ENCODE data around the gene TSTD1. TPM values are rescaled to one million over a fixed set of nuclear protein-coding genes. Genes with fewer than 3 reads are reported as not detected.
"Not testable (repeated sequence)": the region's sequence is repeated elsewhere in the genome, so short reads cannot be mapped to it uniquely, and the experiment has no call there.

Gene TSTD1
- total and polyA plus RNA-seq, 2 of the 8 experiments (the other 6 are each of a cell fraction or from before 2014, with no cell fraction given) = 60.9 to 314 TPM

DNA sequence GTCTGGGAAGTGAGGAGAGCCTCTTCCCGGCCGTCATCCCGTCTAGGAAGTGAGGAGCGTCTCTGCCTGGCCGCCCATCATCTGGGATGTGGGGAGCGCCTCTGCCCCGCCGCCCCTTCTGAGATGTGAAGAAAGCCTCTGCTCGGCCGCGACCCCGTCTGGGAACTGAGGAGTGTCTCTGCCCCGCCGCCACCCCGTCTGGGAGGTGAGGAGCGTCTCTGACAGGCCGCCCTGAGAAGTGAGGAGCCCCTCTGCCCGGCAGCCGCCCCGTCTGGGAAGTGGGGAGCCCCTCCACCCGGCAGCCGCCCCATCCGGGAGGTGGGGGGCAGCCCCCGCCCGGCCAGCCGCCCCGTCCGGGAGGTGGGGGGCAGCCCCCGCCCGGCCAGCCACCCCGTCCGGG, 9.3 kb downstream of the TSTD1 start:
- H4K8ac ChIP-seq (ENCODE audit: extremely low read depth, insufficient read depth, low read length); H3K18ac ChIP-seq (ENCODE audit: extremely low read depth, low read length); H3K27ac ChIP-seq (ENCODE audit: low read depth, low read length); H2BK15ac ChIP-seq (ENCODE audit: low read length); H3K4me2 ChIP-seq (ENCODE audit: insufficient read depth in 1 of 2, low read depth in 2 of 2, low read length in 2 of 2); H3K36me3 ChIP-seq (ENCODE audit: control insufficient read depth in 2 of 4, insufficient read depth in 4 of 4, low read length in 3 of 4); H3K4ac ChIP-seq (replicated peaks; ENCODE audit: insufficient read length, low read depth, low read length); FAIRE-seq; H3K4me1 ChIP-seq (replicated peaks in 1 of 4; ENCODE audit: control insufficient read depth in 3 of 4, insufficient read depth in 4 of 4, low read length in 3 of 4); H2AK5ac ChIP-seq (ENCODE audit: low read depth, low read length); H2AFZ ChIP-seq (ENCODE audit: low read length); H2BK120ac ChIP-seq (replicated peaks; ENCODE audit: low read depth, low read length); POLR2A ChIA-PET (ENCODE audit: partially characterized antibody); H3K79me1 ChIP-seq (ENCODE audit: low read depth, low read length); H4K91ac ChIP-seq (replicated peaks; ENCODE audit: insufficient read length, low read length); CTCF ChIA-PET (ENCODE audit: partially characterized antibody); H3K27me3 ChIP-seq (replicated peaks in 1 of 4; ENCODE audit: control insufficient read depth in 3 of 4, extremely low read depth in 1 of 4, insufficient read depth in 3 of 4, low read length in 3 of 4); H3K23ac ChIP-seq (ENCODE audit: insufficient read length); H2BK12ac ChIP-seq (ENCODE audit: low read depth, low read length); H3K23me2 ChIP-seq (ENCODE audit: low read depth, low read length); DNase-seq (ENCODE audit: low read depth in 1 of 2, low spot score in 2 of 2); H4K20me1 ChIP-seq (replicated peaks in 1 of 2; ENCODE audit: control insufficient read depth in 1 of 2, insufficient read depth in 2 of 2, low read length in 2 of 2); H2BK5ac ChIP-seq (ENCODE audit: low read depth, low read length); H3K79me2 ChIP-seq (ENCODE audit: control insufficient read depth in 1 of 2, insufficient read depth in 2 of 2, low read length in 2 of 2); H3K14ac ChIP-seq (ENCODE audit: insufficient read length); H3K9ac ChIP-seq (replicated peaks in 1 of 4; ENCODE audit: extremely low read depth in 1 of 4, low read depth in 3 of 4, low read length in 3 of 4); H2BK20ac ChIP-seq (ENCODE audit: low read length); H3K56ac ChIP-seq (replicated peaks; ENCODE audit: insufficient read length, low read depth, low read length); H3K4me3 ChIP-seq (ENCODE audit: extremely low read depth in 1 of 4, insufficient read depth in 2 of 4, low read depth in 3 of 4, low read length in 4 of 4); H4K5ac ChIP-seq (ENCODE audit: insufficient read length, low read depth, low read length): not testable (repeated sequence)
- H3K9me3 ChIP-seq (ENCODE audit: insufficient read depth in 2 of 2, low read depth in 1 of 2, low read length in 1 of 2) = peaks cover 0 to 11% of the 10 kb centered on the region in 2 experiments; a peak in 1 of 4 replicates
- WGBS, 2 experiments (ENCODE audit: extremely low coverage in 1 of 2, insufficient coverage in 1 of 2, insufficient read length in 1 of 2, insufficient replicate concordance in 2 of 2, low coverage in 1 of 2, low lambda C conversion rate in 2 of 2, missing lambda C conversion rate in 1 of 2) = 96% methylated on average over 9 of the region's 32 CpGs; no CpG with 5 or more reads in 1 of the 2 experiments

DNA sequence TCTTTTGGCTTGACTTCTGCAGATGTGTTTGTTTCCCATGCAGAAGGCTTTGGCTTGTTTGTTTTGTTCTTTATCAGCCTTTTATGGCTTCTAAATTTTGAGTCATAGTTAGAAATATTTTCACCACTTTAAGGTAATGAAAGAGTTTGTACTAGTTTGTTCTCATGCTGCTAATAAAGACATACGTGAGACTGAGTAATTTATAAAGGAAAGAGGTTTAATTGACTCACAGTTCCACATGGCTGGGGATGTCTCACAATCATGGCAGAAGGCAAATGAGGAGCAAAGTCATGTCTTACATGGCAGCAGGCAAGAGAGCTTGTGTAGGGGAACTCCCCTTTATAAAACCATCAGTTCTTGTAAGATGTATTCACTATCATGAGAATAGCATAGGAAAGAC, 11.8 kb downstream of the TSTD1 start:
- FAIRE-seq = not testable (repeated sequence)
- peaks cover 0 to 11% of the 10 kb centered on the region in 2 experiments; a peak in 1 of 4 replicates for H3K9me3 ChIP-seq (ENCODE audit: insufficient read depth in 2 of 2, low read depth in 1 of 2, low read length in 1 of 2)
- 94% methylated on average over 1 of the region's 1 CpG; no CpG with 5 or more reads in 1 of the 2 experiments for WGBS, 2 experiments (ENCODE audit: extremely low coverage in 1 of 2, insufficient coverage in 1 of 2, insufficient read length in 1 of 2, insufficient replicate concordance in 2 of 2, low coverage in 1 of 2, low lambda C conversion rate in 2 of 2, missing lambda C conversion rate in 1 of 2)

More for the DNA sequence above, 11.8 kb downstream of the TSTD1 start:
- not testable (repeated sequence) for H3K18ac ChIP-seq (ENCODE audit: extremely low read depth, low read length); H3K79me1 ChIP-seq (ENCODE audit: low read depth, low read length); H4K5ac ChIP-seq (ENCODE audit: insufficient read length, low read depth, low read length); H4K91ac ChIP-seq (replicated peaks; ENCODE audit: insufficient read length, low read length); H4K20me1 ChIP-seq (replicated peaks in 1 of 2; ENCODE audit: control insufficient read depth in 1 of 2, insufficient read depth in 2 of 2, low read length in 2 of 2); H3K14ac ChIP-seq (ENCODE audit: insufficient read length); H2BK120ac ChIP-seq (replicated peaks; ENCODE audit: low read depth, low read length); H2AK5ac ChIP-seq (ENCODE audit: low read depth, low read length); H2BK15ac ChIP-seq (ENCODE audit: low read length); H3K23ac ChIP-seq (ENCODE audit: insufficient read length); H3K4me2 ChIP-seq (ENCODE audit: insufficient read depth in 1 of 2, low read depth in 2 of 2, low read length in 2 of 2); H3K27ac ChIP-seq (ENCODE audit: low read depth, low read length); H3K4ac ChIP-seq (replicated peaks; ENCODE audit: insufficient read length, low read depth, low read length); H2BK5ac ChIP-seq (ENCODE audit: low read depth, low read length); H4K8ac ChIP-seq (ENCODE audit: extremely low read depth, insufficient read depth, low read length); H2AFZ ChIP-seq (ENCODE audit: low read length); DNase-seq (ENCODE audit: low read depth in 1 of 2, low spot score in 2 of 2); H2BK20ac ChIP-seq (ENCODE audit: low read length); H2BK12ac ChIP-seq (ENCODE audit: low read depth, low read length); H3K4me3 ChIP-seq (ENCODE audit: extremely low read depth in 1 of 4, insufficient read depth in 2 of 4, low read depth in 3 of 4, low read length in 4 of 4); H3K79me2 ChIP-seq (ENCODE audit: control insufficient read depth in 1 of 2, insufficient read depth in 2 of 2, low read length in 2 of 2); H3K27me3 ChIP-seq (replicated peaks in 1 of 4; ENCODE audit: control insufficient read depth in 3 of 4, extremely low read depth in 1 of 4, insufficient read depth in 3 of 4, low read length in 3 of 4); H3K4me1 ChIP-seq (replicated peaks in 1 of 4; ENCODE audit: control insufficient read depth in 3 of 4, insufficient read depth in 4 of 4, low read length in 3 of 4); H3K23me2 ChIP-seq (ENCODE audit: low read depth, low read length); H3K36me3 ChIP-seq (ENCODE audit: control insufficient read depth in 2 of 4, insufficient read depth in 4 of 4, low read length in 3 of 4); H3K9ac ChIP-seq (replicated peaks in 1 of 4; ENCODE audit: extremely low read depth in 1 of 4, low read depth in 3 of 4, low read length in 3 of 4); H3K56ac ChIP-seq (replicated peaks; ENCODE audit: insufficient read length, low read depth, low read length)
- POLR2A ChIA-PET (ENCODE audit: partially characterized antibody) = interaction anchor here (1.0 to 3.0 kb wide), 4 partner anchors 9 to 21 kb away, joined by 3 to 16 read pairs (median 4); partner anchors contain the start of gene TSTD1
- CTCF ChIA-PET (ENCODE audit: partially characterized antibody) = interaction anchor here (0.6 to 2.9 kb wide), 6 partner anchors 10 to 400 kb away, joined by 3 to 11 read pairs (median 4); no protein-coding TSS in a partner anchor

All from H1 (cell line).